HG02973 (cell line): ENCODE results near the gene COMMD9.
"Not testable (repeated sequence)": the region's sequence is repeated elsewhere in the genome, so short reads cannot be mapped to it uniquely, and the experiment has no call there.

Source experiments
- ATAC-seq: cut with Tn5 transposase; IDR thresholded peaks from one replicate; pipeline ENCODE4 v1.9.1; 2021; ENCODE audit warnings: moderate library complexity; ENCODE audit not compliant: unreplicated experiment

COMMD9 gene

DNA sequence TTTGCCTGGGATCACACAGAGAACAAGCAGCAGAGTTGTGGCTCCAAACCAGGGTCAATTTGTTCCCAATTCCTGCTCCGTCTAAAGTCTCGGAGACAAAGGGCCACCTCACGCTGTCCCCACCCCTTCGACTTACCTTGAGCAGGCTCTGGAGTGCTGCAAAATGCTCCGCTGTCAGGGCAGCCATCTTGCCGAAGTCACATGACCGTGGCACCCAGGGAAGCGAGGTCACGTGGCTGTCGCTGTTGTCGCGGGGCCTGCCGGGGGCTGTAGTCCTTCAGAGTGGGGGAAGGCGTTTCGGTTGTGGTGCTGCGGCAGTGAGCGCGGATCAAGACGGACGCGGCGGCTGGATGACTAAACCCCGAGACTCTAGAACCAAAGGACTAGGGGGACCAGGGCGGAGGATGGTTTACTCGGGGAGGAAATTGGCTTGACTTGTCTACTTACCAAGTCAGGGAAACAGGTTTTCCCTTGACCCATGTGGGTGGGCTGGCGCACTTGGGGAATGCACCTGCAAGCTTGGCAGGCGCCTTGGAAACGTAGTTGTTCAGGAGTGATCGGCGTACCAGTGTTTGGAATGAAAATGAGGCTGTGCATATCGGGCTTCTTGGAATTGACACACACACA lies at the start of gene COMMD9:
COMMD9 (minus strand) TSS at position 199 of the 627 bp plus-strand sequence; CDS start at position 187, 12 bp downstream.
- peak; percentile 98 for ATAC-seq

DNA sequence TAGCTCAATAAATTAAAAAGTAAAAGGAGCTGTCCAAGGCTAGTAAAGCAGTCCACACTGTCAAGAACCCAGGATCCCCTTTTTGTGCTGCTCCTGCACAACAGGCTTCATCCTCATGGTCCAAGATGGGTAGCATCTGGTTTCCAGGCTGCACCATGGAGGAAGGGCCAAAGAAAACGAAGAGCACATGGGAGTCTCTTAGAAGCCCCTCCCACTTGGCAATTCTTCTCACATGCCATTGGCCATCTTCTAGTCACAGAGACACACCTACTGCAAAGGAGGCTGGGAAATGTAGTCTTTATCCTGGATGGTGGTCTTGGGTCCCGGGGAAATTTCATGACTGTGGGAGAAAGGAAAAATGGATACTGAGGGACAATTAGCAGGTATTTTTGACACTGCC lies 44.7 kb upstream of the COMMD9 start:
- no peak for ATAC-seq

DNA sequence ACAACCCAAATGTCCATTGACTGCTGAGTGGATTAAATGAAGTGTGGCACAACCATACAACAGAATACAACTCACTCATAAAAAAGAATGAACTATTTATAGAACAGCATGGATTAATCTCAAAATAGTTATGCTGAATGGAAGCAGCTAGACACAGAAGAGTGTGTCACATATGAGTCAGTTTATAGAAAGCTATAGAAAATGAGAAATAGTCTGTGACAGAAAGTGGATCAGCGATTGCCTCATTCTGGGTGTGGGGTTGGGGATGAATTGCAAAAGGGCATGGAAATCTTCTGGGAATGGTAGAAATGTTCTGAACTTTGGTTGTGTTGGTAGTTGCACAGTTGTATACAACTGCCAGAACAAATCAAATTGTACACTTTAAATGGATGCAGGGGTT lies 44.2 kb upstream of the COMMD9 start:
- ATAC-seq: no peak

DNA sequence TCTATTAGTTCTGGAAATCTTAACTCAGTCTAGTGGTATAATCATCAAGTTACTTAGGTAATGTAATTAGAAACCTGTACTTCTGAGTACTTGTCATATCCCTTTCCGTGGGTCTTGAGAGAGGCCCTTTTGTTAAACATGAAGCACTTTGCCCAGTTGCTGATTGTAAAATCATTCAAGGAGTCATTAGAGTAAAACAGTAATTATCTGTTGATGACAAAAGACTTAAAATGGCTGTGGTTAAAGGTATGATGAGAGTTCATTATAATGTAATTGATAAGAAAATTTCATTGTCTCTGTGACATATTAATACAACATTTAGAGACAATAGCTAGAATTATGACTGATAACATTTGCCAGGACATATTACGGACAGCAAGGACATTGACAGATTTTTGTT lies 41.2 kb upstream of the COMMD9 start:
- no peak for ATAC-seq

DNA sequence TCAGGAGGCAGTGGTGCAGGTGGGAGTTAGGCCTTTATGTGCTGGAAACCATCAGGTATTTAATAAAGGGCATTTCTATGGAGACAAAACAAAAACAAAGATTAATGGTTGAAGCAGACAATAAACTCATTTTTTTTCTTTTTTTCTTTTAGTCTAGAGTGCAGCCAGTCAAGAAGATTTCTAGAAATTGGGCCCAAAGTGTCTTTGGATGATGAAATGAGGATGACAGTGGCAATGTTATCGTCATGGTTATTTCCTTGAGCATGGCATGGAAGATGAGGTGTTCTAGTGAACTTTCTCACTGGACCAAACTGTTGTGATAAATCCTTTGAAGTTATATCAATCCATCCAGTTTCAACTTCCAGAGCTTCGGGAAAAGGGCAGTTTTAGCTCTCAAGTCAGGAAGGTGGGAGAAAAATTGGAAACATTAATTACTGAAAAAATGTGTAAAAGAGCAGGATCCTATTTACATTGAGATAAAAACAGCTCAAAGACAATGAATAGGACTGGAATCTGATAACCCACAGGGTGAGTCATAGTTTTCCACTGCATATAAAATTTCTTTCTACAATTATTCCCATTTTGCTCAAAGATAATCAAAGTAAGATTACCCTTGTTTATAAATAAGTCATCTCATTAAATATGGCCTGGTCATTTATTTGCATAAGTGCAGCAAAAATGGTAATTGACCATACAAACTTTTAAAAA lies 39.9 kb upstream of the COMMD9 start:
- no peak for ATAC-seq

DNA sequence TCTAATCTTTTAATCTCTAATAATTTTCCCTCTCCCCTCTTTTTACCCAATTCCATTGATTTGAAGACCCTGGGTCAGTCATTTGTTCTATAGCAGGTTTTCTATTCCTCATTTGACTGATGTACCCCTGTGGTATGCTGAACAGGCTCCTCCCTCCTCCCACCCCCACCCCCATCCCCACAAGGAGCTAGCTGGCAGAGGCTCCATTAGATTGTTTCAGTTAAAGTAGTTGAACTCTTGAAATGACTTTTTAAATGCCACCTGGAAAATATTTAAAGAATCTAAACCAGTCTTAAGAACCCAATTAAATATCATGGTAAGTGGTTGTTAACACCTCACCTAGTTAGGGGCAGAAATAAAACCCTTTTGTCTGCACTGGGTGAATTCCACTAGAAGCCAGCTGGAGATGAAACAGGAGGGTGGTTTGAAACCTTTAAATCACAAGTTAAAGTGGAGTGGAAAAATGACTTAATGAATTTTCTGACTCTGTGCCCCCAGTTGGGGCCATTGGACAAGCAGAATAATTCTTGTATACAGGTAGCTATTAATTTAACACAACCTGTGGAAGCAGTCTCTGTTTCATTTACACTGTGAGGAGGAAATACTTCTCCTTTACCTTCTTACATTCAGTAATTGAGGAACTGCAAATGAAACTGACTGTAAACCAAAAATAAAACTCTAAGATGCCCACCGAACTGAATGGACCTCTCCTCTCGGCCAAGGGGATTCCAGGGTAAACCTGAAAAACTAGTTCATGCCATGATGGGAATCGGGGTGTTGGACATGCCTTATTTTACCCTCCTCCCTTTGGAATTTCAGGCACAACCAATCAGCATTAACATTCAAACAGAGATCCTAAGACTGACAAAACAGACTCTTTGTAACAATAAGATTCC lies 37.5 kb upstream of the COMMD9 start:
- peak; percentile 87 for ATAC-seq

DNA sequence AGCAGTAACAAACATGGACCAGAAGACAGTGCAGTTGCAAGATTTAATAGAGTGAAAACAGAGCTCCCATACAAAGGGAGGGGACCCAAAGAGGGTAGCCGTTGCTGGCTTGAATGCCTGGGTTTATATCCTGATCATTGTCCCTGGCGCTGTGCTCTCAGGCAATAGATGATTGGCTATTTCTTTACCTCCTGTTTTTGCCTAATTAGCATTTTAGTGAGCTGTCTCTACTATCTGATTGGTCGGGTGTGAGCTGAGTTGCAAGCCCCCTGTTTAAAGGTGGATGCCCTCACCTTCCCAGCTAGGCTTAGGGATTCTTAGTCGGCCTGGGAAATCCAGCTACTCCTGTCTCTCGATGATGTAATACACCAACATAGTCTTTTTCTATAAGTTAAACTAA lies 36.2 kb upstream of the COMMD9 start:
- not testable (repeated sequence) for ATAC-seq

DNA sequence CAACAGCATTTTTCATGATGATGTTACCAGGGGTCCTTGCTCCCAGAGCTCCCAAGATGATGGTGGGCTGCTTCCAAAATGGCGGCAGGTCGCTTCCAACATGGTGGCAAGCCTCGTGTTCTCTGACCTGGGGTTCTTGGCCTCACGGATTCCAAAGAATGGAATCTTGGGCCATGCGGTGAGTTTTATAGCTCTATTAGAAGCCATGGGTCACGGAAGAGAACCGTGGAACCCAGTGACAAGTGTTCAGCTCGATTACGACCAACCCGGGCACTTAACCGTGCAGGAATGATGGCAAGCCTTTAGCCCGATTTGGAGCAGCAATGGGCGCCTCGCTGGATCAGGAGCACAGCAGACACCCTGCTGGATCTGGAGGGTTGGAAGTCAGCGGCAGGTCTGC lies 35.7 kb upstream of the COMMD9 start:
- ATAC-seq: not testable (repeated sequence)

DNA sequence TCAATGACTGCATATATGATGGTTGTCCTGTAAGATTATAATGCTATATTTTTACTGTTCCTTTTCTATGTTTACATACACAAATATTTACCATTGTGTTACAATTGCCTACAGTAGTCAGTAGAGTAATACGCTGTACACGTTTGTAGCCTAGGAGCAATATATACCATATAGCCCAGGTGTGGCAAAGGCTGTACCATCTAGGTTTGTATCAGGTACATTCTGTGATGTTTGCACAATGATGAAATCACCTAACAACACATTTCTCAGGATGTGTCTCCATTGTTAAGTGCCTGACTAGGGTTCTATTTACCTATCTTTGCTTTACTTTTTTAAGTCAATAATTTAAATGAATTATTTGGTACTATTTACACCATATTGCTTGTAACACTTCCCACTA lies 28.8 kb upstream of the COMMD9 start:
- ATAC-seq: no peak

DNA sequence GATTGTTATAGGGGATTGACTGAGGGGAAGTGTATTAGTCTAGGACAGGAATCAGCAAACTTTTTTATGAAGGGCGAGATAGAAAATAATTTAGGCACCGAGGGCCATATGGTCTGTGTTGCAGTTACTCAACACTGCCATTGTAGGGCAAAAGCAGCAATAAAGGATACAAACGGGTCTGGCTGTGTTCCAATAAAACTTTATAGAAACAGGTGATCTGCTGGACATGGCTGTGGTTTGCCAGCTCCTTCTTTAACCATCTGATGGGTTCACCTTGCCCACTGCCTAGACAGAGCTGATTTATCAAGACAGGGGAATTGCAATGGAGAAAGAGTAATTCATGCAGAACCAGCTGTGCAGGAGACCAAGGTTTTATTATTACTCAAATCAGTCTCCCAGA lies 26.8 kb upstream of the COMMD9 start:
- ATAC-seq: no peak

DNA sequence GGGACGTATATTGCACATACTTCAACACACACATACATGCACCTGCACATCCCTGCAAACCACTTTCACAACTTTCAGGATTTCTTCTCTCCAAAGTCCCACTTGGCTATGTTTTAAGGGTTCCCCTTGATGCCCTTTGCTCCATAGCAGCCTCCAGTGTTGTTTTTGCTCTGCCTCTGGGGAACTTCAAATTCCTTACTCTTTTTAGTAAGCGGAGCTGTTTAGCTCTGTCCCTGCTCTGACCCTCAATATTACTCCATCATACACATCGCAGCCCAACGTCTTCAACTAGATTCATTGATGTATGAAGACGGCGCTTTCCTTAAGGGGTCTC lies 25.2 kb upstream of the COMMD9 start:
- no peak for ATAC-seq

DNA sequence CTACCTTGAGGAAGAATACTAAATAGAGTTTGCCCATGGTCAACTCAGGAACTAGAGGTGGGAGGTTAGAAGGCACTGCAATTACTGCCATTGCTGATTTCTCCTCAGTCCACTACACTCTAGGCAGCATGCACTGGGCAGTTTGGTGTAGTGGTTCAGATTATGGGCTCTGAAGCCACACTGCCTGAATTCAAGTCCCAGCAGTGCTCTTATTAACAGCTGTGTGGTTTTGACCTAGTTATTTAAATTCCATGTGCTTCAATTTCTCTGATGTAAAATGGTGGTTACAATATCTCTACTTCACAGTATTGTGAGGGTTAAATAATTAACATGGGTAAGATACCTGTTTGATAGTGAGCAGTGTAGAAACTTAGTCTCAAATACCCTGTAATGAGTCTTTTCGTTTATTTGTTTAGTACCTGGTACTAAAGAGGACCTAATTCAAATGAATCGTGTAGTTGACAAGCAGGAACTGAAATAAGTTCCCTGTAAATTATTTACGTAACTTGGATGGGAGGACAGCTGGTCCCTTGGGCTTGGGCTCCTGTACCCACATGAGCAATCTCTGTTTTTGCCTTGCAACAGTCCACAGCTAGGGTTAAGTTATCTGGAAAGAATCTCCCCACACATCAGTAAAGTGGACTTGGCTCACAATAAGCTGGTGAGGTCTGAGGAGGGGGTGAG lies 24.7 kb upstream of the COMMD9 start:
- peak; percentile 60 for ATAC-seq

DNA sequence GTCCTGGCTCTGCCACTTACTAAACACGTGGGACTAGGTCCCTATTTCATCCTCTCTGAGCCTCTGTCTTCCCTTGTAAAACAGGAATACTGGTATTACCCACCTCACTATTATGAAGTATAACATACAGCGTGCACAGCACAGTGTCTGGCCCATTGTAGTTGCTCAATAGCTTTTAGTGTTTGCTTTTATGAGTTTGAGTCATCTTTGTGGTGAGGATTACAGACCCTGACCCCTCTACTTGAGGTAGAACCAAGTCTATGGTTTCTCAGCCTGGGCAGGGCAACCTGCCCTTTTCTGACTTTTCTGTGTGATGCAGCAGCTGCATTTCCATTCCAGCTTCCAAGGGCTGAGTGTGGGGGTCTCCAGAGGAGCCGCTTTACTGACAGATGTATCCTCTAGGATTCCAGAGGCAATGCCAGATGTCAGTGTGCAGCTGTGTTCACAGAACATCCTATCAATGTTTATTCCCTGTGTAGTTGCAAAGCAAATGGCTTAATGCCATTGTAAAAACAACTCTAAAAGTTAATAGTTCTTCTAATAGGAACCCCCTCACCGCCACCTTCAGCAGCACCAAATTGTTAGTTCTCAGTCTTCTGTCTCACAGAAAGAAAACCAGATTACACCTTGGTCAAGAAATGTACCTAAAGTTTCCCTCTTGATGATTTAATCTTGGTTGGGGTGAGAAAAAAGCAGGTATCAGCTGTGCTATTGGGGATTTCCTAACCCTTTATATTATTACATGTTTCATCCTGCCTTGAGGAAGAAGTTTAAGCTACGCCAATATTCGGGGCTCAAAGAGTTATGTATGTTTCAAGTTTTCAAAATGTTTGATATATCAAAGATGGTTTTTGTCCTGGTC lies 23.6 kb upstream of the COMMD9 start:
- ATAC-seq: no peak

DNA sequence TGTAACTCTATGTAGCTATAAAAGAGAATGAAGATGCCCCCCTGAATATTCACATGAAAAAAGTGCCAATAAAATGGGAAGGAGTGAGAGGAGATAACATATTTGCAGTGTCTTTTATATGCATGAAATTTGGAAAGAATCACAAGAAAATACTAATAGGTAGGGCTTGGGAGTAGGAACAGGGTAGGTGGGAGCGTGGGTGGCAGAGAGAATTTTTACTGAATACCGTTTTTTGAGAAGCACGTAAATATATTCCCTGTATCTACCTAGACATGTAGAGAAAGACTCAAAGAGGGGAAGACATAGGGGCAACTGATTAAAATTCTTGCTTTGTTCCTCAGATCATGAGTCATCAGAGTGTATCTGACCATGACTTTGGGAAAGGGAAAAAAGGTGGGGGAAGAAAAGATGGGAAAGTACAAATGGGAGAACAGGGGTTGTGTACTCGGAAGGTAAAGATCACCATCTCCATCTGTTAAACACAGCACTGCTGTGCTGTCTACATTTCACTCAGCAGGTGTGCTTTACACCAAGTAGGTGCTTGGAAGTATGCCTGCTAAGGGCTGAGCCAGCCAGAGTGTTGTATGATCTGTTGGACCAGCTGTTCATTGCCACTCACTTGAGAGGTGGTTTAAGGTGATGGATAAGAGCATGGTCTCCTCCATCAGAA lies 22.8 kb upstream of the COMMD9 start:
- no peak for ATAC-seq

DNA sequence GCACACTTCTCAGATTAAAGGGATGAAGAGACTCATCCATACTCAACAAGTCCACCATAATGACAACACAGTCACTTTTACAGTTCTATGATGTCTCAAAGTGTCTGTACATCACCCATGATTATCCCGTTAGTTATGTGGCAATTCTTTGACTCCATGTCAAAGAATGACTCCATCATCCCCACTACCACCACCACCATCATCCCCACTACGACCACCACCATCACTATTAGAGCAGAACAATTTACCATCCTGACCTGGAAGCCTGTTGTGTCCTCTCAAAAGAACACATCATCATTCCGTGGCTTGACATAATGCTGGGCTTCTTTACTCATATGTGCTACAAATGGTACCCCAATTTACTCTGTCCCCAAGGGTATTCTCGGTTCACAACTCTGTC lies 20.6 kb upstream of the COMMD9 start:
- ATAC-seq: no peak

DNA sequence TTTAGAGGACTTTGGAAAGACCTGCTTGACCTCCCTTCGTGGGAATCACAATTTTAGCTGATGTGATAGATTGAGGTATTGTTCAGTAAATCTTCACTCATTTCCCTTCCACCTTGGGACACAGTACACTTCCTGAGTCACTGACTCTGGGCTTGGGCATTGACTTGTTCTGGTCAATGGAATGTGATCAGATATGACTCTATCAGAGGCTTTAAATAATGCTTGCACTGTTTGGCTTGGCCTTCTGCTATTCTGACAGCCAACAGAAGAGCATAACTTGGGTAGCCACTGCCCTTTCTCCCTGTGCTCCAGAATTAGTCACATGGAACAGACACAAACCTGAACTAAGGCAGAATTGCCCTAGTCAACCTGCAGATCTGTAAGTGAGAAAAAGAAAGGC lies 19.4 kb upstream of the COMMD9 start:
- ATAC-seq: no peak

DNA sequence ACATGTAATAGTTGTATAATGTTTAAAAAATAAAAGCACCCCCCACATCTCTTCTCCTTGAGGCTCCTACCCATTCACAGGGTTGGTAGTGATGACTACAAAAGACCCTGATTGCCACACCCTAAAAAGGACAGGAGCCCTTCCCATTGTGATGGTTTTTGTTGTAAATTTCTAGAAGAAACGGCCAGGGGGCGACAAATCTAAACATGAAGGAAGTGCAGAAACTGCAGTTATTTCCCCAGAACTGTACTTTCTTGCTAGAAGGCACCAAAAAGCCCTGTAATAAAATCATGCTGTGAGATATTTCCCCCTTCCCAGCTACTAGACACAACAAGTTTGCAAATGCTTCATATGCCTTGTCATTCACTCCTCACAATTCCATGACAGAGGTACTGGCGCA lies 17.7 kb upstream of the COMMD9 start:
- no peak for ATAC-seq

DNA sequence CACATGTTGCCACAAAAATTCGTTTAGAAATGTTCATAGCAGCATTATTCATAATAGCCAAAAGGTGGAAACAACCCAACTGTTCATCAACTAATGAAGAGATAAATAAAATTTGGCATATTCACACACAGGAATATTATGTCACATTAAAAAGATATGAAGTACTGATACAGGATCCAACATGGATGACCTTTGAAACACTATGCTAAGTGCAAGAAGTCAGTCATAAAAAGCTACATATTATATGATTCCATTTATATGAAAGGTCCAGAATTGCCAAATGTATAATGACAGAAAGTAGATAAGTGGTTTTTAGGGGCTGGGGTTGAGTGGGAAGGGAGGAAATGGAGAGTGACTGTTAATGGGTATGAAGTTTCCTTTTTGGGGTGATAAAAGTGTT lies 15.8 kb upstream of the COMMD9 start:
- ATAC-seq: no peak

DNA sequence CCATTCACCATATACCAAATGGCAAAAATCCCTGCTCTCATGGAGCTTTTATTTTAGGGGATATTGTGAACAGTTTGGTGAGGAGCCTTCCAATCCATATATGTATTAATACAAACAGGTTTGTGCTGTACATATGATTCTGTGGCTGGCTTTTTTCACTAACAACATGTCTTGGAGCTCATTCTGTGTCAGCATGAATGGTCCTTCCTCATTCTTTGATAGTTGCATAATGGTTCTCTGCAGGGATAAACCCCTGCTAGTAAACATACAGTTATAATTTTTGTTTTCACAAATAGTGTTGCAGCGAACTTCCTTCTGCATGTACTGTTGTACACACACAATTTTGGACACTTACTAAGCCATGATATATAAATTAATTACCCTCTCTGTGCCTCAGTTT lies 15.1 kb upstream of the COMMD9 start:
- no peak for ATAC-seq

DNA sequence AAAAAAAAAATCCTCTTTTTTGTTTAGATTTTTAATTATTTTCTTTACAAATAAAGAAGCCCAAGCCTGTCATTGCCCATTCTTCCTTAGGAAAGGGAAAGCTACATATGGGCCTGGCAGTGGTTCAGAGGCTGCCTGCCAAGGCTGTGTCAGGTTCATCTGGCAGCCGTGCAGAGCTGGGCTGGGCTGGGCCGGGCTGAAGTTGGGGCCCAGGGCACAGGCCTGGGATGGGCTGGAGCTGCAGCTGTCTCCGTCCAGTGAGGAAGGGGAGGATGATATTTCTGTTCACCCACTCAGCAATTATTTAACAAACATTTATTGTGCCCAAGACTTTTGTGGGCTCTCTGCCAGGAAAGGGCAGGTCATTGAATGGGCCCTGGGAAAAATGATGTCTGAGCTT lies 11.4 kb upstream of the COMMD9 start:
- ATAC-seq: no peak
